ENCODE data around the gene YKT6.

DNA sequence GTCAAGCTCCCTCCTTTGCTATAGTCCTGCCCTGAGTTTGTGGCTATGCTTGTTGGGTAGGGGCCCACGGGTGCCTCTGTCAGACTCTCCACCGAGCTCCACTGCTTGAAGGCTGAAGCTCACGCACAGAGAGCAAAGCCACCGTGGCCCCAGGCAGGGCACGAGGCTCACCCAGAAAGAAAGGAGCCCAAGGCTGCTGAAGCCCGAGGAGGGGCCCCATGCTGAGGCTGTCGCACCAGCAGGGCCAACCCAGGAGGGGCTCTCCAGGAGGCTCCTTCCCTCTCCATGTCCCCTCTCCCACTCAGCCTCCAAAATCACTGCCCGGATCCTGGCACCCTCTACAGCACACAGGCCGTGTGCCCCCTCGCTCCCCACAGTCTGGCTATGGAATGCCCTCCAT is 50.5 kb downstream of the YKT6 start:
- no peak for TF ChIP-seq POLR2A (IDR thresholded peaks at IDR 0.05)
- TF ChIP-seq, protein P1, sequence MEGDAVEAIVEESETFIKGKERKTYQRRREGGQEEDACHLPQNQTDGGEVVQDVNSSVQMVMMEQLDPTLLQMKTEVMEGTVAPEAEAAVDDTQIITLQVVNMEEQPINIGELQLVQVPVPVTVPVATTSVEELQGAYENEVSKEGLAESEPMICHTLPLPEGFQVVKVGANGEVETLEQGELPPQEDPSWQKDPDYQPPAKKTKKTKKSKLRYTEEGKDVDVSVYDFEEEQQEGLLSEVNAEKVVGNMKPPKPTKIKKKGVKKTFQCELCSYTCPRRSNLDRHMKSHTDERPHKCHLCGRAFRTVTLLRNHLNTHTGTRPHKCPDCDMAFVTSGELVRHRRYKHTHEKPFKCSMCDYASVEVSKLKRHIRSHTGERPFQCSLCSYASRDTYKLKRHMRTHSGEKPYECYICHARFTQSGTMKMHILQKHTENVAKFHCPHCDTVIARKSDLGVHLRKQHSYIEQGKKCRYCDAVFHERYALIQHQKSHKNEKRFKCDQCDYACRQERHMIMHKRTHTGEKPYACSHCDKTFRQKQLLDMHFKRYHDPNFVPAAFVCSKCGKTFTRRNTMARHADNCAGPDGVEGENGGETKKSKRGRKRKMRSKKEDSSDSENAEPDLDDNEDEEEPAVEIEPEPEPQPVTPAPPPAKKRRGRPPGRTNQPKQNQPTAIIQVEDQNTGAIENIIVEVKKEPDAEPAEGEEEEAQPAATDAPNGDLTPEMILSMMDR (IDR thresholded peaks at IDR 0.05), result no peak
- TF ChIP-seq EP300 (IDR thresholded peaks at IDR 0.05), result no peak

Data from tibial nerve (tissue), 4 donors.